ENCODE data around the gene PBRM1. TPM values are rescaled to one million over a fixed set of nuclear protein-coding genes. Genes with fewer than 3 reads are reported as not detected.
"Not testable (repeated sequence)": the region's sequence is repeated elsewhere in the genome, so short reads cannot be mapped to it uniquely, and the experiment has no call there.

Gene PBRM1
- total and polyA plus RNA-seq, 3 donors from 2014 or later, result 28.9 to 109 (median 99.8) TPM

DNA sequence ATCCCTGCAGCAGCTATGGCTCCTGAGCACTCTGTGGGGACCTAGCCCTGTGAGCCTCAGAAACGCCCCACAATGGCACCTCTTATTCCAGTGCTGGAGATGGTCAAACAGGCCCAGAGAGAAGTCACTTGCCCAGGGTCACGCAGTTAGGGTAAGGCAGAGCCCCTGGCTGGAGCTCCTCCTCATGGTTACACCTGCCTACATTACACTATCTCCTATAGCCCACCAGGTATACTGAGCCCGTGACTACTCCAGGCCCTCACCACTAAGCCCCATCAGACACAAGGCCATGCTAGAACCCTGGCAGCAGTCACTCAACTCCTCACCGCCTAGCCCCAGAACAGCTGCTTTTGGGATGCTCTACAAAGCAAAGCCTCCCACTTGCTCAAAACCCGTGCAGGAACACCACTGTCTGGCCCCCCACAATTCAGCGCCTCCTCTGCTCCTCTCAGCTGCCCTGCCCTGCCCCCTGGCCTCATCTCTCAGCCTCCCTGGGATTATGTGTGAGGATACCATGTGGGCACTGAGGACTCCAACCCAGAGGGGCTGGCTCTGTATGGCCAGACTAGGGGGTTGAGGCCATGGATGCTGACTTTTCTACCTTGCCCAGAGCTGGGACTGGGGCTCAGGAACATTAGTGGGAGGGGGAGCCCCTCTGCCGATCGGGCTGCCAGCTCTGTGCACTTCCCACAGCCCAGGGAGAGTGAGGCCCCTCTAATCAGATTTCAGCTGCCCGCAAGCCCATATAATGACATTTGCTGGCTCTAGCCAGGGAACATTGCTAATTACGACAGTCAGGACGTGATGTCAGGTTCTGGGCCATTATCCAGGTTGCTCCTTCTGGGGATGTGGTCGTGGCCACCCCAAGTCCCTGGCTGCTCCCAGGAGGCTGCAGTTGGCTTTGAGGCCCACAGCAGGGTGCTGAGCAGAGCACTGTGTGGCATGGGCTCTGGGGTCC is 156.1 kb downstream of the PBRM1 start:
- peaks cover 54% of the 10 kb centered on the region for H3K4me1 ChIP-seq
- 74 to 100% methylated on average over 2 to 12 of the region's 12 CpGs for WGBS, 2 donors
- no peak for TF ChIP-seq POLR2A (IDR thresholded peaks at IDR 0.05)
- TF ChIP-seq, protein P1, sequence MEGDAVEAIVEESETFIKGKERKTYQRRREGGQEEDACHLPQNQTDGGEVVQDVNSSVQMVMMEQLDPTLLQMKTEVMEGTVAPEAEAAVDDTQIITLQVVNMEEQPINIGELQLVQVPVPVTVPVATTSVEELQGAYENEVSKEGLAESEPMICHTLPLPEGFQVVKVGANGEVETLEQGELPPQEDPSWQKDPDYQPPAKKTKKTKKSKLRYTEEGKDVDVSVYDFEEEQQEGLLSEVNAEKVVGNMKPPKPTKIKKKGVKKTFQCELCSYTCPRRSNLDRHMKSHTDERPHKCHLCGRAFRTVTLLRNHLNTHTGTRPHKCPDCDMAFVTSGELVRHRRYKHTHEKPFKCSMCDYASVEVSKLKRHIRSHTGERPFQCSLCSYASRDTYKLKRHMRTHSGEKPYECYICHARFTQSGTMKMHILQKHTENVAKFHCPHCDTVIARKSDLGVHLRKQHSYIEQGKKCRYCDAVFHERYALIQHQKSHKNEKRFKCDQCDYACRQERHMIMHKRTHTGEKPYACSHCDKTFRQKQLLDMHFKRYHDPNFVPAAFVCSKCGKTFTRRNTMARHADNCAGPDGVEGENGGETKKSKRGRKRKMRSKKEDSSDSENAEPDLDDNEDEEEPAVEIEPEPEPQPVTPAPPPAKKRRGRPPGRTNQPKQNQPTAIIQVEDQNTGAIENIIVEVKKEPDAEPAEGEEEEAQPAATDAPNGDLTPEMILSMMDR (IDR thresholded peaks at IDR 0.05), result no peak
- H3K27me3 ChIP-seq, result no peaks in the 10 kb centered on the region
- no peaks in the 10 kb centered on the region for H3K9me3 ChIP-seq
- peak overlapping the region; percentile 69 to 86 for H3K27ac ChIP-seq
- no peaks in the 10 kb centered on the region for H3K36me3 ChIP-seq (ENCODE audit: low read depth, missing control alignments)
- no peak for DNase-seq
- intact Hi-C loops (cut with DNase I; ENCODE audit: low total_unique reads), result no loop called here
- H3K4me3 ChIP-seq, result no peak overlapping the region

DNA sequence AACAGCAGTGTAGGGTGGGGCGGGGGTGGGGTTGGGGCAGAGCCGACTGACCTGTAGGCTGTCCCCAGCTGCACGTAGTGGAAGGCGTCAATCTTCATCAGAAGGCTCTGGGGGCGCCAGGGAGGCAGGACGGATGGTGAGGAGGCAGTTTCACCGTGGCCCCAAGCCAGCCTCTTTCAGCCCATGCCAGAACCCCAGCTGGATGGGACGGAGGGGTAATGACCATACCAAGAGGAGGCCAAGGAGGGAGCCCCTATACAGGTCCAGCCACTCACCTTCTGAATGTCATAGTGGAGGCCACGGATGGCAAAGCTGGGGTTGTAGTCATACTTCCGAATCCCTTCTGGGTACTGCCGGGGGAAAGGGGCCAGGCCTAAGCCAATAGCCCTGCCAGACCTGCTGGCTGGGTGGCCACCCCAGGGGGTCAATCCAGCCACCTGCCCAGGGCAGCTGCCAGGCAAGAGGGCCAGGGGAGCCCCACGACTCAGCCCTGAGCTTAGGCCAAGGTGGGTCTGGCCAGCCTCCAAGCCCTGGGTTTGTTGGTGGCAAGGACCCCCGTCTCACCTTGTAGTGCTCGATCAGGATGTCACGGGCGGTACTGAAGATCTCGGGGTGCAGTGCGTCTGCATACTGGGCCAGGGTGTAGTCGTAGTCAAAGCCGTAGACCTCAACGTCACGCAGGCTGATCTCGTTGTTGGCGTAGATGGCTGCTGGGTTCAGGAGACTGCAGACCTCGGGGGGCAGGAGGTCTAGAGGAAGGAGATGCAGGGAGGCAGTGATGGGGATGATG is 156.9 kb downstream of the PBRM1 start:
- no peak for DNase-seq
- intact Hi-C loops (cut with DNase I; ENCODE audit: low total_unique reads), result no loop called here

DNA sequence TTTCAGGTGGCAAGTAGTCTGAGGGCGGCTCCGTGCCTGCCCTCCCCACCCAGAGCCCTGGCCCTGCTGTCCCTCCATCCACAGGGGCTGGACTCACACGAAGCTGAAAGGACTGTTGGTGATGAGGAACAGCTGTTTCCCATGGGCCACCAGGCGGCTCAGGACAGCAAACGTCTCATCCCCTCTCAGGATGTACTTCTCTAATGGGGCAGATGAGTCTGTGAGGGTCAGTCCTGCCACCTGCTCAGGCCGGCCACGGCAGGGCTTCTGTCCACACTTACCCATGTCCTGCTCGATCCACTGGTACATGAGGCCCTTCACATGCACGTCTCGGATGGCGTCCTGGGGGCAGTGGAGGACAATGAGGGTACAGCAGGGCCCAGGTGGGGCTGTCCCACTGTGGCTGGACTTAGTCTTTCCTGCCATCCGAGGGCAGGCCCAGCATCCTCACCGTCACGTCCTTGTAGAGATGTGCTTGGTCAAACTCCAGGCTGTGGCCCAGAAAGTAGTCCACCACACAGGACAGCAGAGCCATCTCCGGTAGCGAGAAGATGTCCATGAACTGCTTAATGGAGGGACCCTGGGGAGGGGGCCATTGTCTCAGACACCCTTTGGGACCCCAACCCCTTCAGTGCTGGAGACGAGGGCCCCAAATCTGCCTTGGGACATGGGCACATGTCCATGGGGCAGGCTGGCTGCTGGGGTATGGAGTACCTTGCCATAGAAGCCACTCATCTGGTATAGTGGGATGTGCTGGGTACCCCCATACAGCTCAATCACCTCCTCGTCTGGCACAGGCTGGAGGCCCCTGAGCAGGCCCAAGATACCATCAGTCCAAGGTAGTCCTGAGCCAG is 157.8 kb downstream of the PBRM1 start:
- Histone ChIP-seq H3K27me3 (no peaks in the 10 kb centered on the region), H3K9me3 (no peaks in the 10 kb centered on the region), H3K27ac (peak overlapping the region; percentile 28 to 86), H3K4me3 (no peak overlapping the region), H3K36me3 (ENCODE audit: low read depth, missing control alignments) (no peaks in the 10 kb centered on the region), H3K4me1 (peaks cover 54% of the 10 kb centered on the region)
- no peak for DNase-seq
- intact Hi-C loops (cut with DNase I; ENCODE audit: low total_unique reads), result no loop called here
- no peak for TF ChIP-seq POLR2A (IDR thresholded peaks at IDR 0.05)
- TF ChIP-seq, protein P1 (IDR thresholded peaks at IDR 0.05), result no peak
- WGBS, 2 donors, result 75 to 82% methylated on average over 10 to 18 of the region's 18 CpGs

More for the DNA sequence above, 156.9 kb downstream of the PBRM1 start:
- Histone ChIP-seq H3K27me3 (no peaks in the 10 kb centered on the region), H3K9me3 (no peaks in the 10 kb centered on the region), H3K36me3 (ENCODE audit: low read depth, missing control alignments) (no peaks in the 10 kb centered on the region), H3K27ac (peak overlapping the region; percentile 28 to 86), H3K4me3 (no peak overlapping the region), H3K4me1 (peaks cover 54% of the 10 kb centered on the region)
- TF ChIP-seq, protein P1 (IDR thresholded peaks at IDR 0.05), result no peak
- no peak for TF ChIP-seq POLR2A (IDR thresholded peaks at IDR 0.05)
- 91 to 98% methylated on average over 6 to 25 of the region's 25 CpGs for WGBS, 2 donors

DNA sequence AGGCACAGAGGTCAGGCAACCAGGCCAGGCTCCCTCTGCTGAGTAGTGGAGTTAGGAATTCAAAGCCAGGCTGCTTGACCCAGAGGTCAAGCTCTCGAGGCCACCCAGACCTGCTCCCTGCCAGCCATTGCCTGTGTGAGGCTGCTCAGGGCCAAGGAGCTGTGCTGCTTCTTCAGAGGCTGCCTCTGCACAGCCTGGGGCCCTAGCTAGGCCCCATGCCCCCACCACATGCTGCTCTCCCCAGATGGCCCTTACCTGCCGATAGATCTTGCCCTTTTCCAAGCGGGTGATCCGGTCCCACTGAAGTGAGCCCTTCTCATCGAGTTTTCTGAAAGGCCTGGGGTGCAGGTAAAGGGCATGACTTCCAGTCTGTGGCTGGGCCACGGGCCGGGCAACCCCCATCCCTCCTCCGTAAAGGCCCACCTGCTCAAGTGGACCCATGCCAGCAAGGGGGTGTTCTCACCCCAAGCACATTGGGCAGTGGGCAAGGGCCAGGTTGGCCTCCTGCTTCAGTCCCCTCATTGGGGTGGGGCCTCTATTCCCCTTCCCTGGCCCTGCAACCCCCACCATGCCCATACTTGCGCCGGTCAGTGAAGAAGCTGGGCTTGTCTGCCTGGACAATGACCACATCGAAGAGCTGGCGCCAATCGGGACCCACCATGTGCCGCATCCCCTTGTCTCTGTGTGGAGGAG is 158.5 kb downstream of the PBRM1 start:
- Histone ChIP-seq H3K4me3 (no peak overlapping the region), H3K27ac (peak overlapping the region in 1 of 2 donors; percentile 36), H3K36me3 (ENCODE audit: low read depth, missing control alignments) (no peaks in the 10 kb centered on the region), H3K27me3 (no peaks in the 10 kb centered on the region), H3K9me3 (no peaks in the 10 kb centered on the region), H3K4me1 (peaks cover 49% of the 10 kb centered on the region)
- WGBS, 2 donors, result 81 to 100% methylated on average over 1 to 14 of the region's 14 CpGs
- TF ChIP-seq, protein P1 (IDR thresholded peaks at IDR 0.05), result no peak
- TF ChIP-seq POLR2A (IDR thresholded peaks at IDR 0.05), result no peak
- intact Hi-C loops (cut with DNase I; ENCODE audit: low total_unique reads), result no loop called here
- no peak for DNase-seq

DNA sequence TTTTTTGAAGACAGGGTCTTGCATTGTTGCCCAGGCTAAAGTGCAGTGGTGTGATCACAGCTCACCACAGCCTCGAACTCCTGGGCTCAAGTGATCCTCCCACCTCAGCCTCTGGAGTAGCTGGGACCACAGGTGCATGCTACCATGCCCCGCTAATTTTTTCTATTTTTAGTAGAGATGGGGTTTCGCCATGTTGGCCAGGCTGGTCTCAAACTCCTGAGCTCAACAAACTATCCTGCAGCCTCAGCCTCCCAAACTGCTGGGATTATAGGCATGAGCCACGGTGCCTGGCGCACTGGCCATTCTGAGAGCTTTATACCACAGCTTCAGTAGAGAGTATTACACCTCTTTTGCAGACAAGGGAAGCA is 159.1 kb downstream of the PBRM1 start:
- H3K9me3 ChIP-seq; DNase-seq; H3K4me3 ChIP-seq; intact Hi-C loops (cut with DNase I; ENCODE audit: low total_unique reads); H3K27me3 ChIP-seq; H3K36me3 ChIP-seq (ENCODE audit: low read depth, missing control alignments): not testable (repeated sequence)
- 84 to 94% methylated on average over 4 to 5 of the region's 5 CpGs for WGBS, 2 donors
- Histone ChIP-seq H3K27ac (peak overlapping the region in 1 of 2 donors; percentile 36), H3K4me1 (peaks cover 44% of the 10 kb centered on the region)
